Measurements from ENCODE around the gene MUC20. TPM values are rescaled to one million over a fixed set of nuclear protein-coding genes. Genes with fewer than 3 reads are reported as not detected.

MUC20 gene
- total and polyA plus RNA-seq, 9 of the 15 experiments (the other 6 are each of a cell fraction or from before 2014, with no cell fraction given), result 0.03 to 0.23 (median 0.15) TPM; not detected in 3

- TF ChIP-seq SMAD2 (IDR thresholded peaks at IDR 0.05; ENCODE audit: low read depth, low read length) (no peak), TAL1 (IDR thresholded peaks at IDR 0.05) (peak; percentile 35; the same call in 1 of the 2 replicates), TAF1 (IDR thresholded peaks at IDR 0.05; ENCODE audit: control insufficient read depth, extremely low read depth, insufficient read depth, low read length, severe bottlenecking) (no peak), NR4A1 (CRISPR knock-in tag; IDR thresholded peaks at IDR 0.05) (no peak), NR4A1 (tag; IDR thresholded peaks at IDR 0.05) (no peak; the same call in 1 of the 2 replicates), EP300 (IDR thresholded peaks at IDR 0.05; ENCODE audit: low read length) (peak; percentile 90), RFX5 (IDR thresholded peaks at IDR 0.05; ENCODE audit: low read depth, low read length) (no peak), HDAC3 (IDR thresholded peaks at IDR 0.05; ENCODE audit: borderline replicate concordance, partially characterized antibody) (no peak), USF2 (CRISPR knock-in tag; IDR thresholded peaks at IDR 0.05) (0 out of 2 replicates have a peak, but pooled peaks have one; percentile 12), BDP1 (IDR thresholded peaks at IDR 0.05; ENCODE audit: insufficient read depth, insufficient read length) (no peak), HOMEZ (CRISPR knock-in tag; IDR thresholded peaks at IDR 0.05) (0 out of 2 replicates have a peak, but pooled peaks have one; percentile 18), ATF2 (CRISPR knock-in tag; IDR thresholded peaks at IDR 0.05) (no peak), NR2C1 (IDR thresholded peaks at IDR 0.05) (peak; percentile 40; the same call in 1 of the 2 replicates), NR2C1 (tag; IDR thresholded peaks at IDR 0.05) (peak; percentile 73), MAFG (tag; conservative IDR thresholded peaks at IDR 0.05) (peak; percentile 84), POU5F1 (IDR thresholded peaks at IDR 0.05; ENCODE audit: borderline replicate concordance, low read depth, low read length, partially characterized antibody) (no peak), FIP1L1 (IDR thresholded peaks at IDR 0.05; ENCODE audit: low read depth, low read length, poor library complexity, severe bottlenecking) (no peak), SREBF2 (CRISPR knock-in tag; IDR thresholded peaks at IDR 0.05) (no peak), ZNF766 (CRISPR knock-in tag; conservative IDR thresholded peaks at IDR 0.05) (no peak), NBN (IDR thresholded peaks at IDR 0.05; ENCODE audit: low read depth) (peak; percentile 78; the same call in 1 of the 2 replicates), SP1 (CRISPR knock-in tag; IDR thresholded peaks at IDR 0.05) (peak; percentile 55), SMARCA4 (IDR thresholded peaks at IDR 0.05) (peak; percentile 96), JUN (IDR thresholded peaks at IDR 0.05; ENCODE audit: borderline replicate concordance, low read depth, low read length) (peak; percentile 99), JUN (CRISPR knock-in tag; IDR thresholded peaks at IDR 0.05; ENCODE audit: borderline replicate concordance) (peak; percentile 72; the same call in 1 of the 2 replicates), ZNF316 (IDR thresholded peaks at IDR 0.05) (peak; percentile 82)
These were observed 5.1 kb upstream of the MUC20 start (continued) for GRCh38 chr3:195715583-195716266.
